HG02970 (cell line): ENCODE data around the gene XCR1.

Experiments
- ATAC-seq: cut with Tn5 transposase; IDR thresholded peaks from one replicate; pipeline ENCODE4 v1.9.1; 2021; ENCODE audit warnings: mild to moderate bottlenecking, moderate library complexity, moderate number of reproducible peaks; ENCODE audit not compliant: unreplicated experiment, low FRiP score

Gene XCR1

GRCh38 chr3:45985532-45986302, 41.6 kb downstream of the XCR1 start:
- no peak for ATAC-seq

- ATAC-seq, result no peak
Observed at GRCh38 chr3:45984331-45985312, 42.7 kb downstream of the XCR1 start.

- no peak for ATAC-seq
Observed at GRCh38 chr3:45983770-45984169, 43.5 kb downstream of the XCR1 start.

- ATAC-seq, result no peak
Observed at GRCh38 chr3:45981346-45982074, 45.8 kb downstream of the XCR1 start.

- no peak for ATAC-seq
Observed at GRCh38 chr3:45980819-45981218, 46.5 kb downstream of the XCR1 start.

GRCh38 chr3:45980229-45980813, 47.0 kb downstream of the XCR1 start:
- no peak for ATAC-seq

- ATAC-seq, result no peak
Observed at GRCh38 chr3:45979378-45979777, 47.9 kb downstream of the XCR1 start.

GRCh38 chr3:45978006-45978761, 49.1 kb downstream of the XCR1 start:
- no peak for ATAC-seq

GRCh38 chr3:45976191-45977091, 50.8 kb downstream of the XCR1 start:
- no peak for ATAC-seq

- ATAC-seq, result no peak
Observed at GRCh38 chr3:45975686-45976085, 51.6 kb downstream of the XCR1 start.

GRCh38 chr3:45974686-45975085, 52.6 kb downstream of the XCR1 start:
- ATAC-seq, result no peak

- ATAC-seq, result no peak
Observed at GRCh38 chr3:45972534-45973402, 54.5 kb downstream of the XCR1 start.

- no peak for ATAC-seq
Observed at GRCh38 chr3:45969953-45970352, 57.3 kb downstream of the XCR1 start.

- no peak for ATAC-seq
Observed at GRCh38 chr3:45969116-45969515, 58.2 kb downstream of the XCR1 start.

GRCh38 chr3:45968706-45969105, 58.6 kb downstream of the XCR1 start:
- no peak for ATAC-seq

- no peak for ATAC-seq
Observed at GRCh38 chr3:45968149-45968548, 59.1 kb downstream of the XCR1 start.

- no peak for ATAC-seq
Observed at GRCh38 chr3:45967724-45968123, 59.6 kb downstream of the XCR1 start.
